SU-DHL-6 (cell line): Measurements from ENCODE around the gene ACBD4.

ENCODE experiments used
- EZH2phosphoT487 ChIP-seq: fragments of 200-600 bp; sonication (generic), shearing (Covaris generic); conservative IDR thresholded peaks from 2 replicates; pipeline ENCODE4 v1.6.1; 2018; ENCODE audit warnings: mild to moderate bottlenecking, antibody characterized with exemption, low read length, moderate library complexity, mixed read lengths
- TF ChIP-seq, protein P1 (sequence below): fragments of 200-600 bp; sonication (generic); IDR thresholded peaks from one replicate; pipeline ENCODE4 v1.5.1; 2017; ENCODE audit warnings: antibody characterized with exemption, mild to moderate bottlenecking, low read length, moderate library complexity; ENCODE audit not compliant: insufficient read depth, poor library complexity, severe bottlenecking

DNA sequence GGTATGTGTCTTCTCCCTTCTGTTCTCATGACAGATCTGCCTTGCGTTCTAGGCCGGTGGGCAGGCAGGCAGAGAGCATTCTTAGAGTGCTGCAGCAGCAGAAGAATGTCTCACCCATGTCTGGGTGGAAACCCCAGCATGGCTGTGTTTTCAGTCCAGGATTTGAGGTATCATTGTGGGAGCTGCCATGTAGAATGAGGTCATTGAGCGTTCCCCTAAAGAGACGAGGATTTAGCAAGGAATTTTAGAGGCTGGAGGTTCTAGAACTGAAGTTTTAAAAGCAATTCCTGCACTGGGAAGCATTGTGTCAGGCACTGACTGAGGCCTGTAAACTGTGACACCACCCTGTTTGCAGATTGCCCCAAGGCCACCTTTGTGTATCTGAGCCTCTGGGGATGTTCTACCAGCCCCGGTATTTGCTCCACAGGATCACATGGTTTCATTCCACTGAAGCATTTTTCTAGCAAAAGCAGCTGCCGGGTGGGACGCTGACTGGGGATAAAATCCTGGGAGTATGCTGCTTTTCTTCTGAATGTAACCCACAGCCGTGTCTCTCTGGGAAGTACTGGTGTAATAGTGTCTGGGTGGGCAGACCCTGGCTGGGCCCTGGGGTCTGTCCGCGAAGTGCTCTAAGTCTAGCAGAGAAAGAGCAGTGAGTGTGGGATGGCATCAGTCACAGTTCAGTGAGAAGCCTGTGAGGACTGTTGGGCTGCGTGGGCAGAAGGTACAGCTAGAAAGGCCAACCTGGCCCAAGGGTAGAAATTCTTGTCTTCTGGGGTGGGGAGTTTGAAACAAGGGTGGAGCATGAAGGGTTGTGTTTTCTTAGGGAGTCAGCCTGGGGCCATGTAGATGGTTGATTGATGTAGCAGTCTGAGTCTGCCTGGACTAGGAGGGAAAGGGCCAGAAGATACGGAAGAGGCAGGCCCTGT, 33.3 kb upstream of the ACBD4 start:
- TF ChIP-seq, protein P1, sequence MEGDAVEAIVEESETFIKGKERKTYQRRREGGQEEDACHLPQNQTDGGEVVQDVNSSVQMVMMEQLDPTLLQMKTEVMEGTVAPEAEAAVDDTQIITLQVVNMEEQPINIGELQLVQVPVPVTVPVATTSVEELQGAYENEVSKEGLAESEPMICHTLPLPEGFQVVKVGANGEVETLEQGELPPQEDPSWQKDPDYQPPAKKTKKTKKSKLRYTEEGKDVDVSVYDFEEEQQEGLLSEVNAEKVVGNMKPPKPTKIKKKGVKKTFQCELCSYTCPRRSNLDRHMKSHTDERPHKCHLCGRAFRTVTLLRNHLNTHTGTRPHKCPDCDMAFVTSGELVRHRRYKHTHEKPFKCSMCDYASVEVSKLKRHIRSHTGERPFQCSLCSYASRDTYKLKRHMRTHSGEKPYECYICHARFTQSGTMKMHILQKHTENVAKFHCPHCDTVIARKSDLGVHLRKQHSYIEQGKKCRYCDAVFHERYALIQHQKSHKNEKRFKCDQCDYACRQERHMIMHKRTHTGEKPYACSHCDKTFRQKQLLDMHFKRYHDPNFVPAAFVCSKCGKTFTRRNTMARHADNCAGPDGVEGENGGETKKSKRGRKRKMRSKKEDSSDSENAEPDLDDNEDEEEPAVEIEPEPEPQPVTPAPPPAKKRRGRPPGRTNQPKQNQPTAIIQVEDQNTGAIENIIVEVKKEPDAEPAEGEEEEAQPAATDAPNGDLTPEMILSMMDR, result no peak
- TF ChIP-seq EZH2phosphoT487, result no peak
